Brain microvascular endothelial cell (primary cell): ENCODE results near the gene ZCCHC3.

ENCODE experiments used
- DNase-seq: peaks from one replicate; pipeline ENCODE4 v3.0.0-alpha.2; 2020
- H3K27ac ChIP-seq: fragments of 250-450 bp; sonication (Bioruptor Pico); 2 replicates; pipeline ENCODE4 v1.5.1; 2020; ENCODE audit warnings: mild to moderate bottlenecking, moderate library complexity
- H3K27me3 ChIP-seq: fragments of 250-450 bp; sonication (Bioruptor Pico); replicated peaks from 2 replicates; pipeline ENCODE4 v1.5.1; 2020; ENCODE audit warnings: mild to moderate bottlenecking
- H3K36me3 ChIP-seq: fragments of 250-450 bp; sonication (Bioruptor Pico); replicated peaks from 2 replicates; pipeline ENCODE4 v1.5.1; 2020; ENCODE audit warnings: mild to moderate bottlenecking
- H3K4me3 ChIP-seq: 2 replicates; pipeline ENCODE4 v1.5.1; 2011; ENCODE audit warnings: low read depth, mild to moderate bottlenecking, control low read depth, low read length, moderate library complexity
- CTCF ChIP-seq: IDR thresholded peaks from 2 replicates; pipeline ENCODE4 v1.5.1; 2011; ENCODE audit warnings: low read depth, mild to moderate bottlenecking, moderate library complexity, low read length, control low read depth, inconsistent platforms; ENCODE audit errors: missing control alignments
- in situ Hi-C: cut with HindIII; loops from 2 replicates; pipeline ENCODE4 v1.10.0; 2017; ENCODE audit warnings: low sequenced_read_pairs, low pct_ligation_motif_present

ZCCHC3 gene

GRCh38 chr20:258963-259362, 38.4 kb upstream of the ZCCHC3 start:
- Histone ChIP-seq H3K27me3 (no peaks in the 10 kb centered on the region), H3K36me3 (no peaks in the 10 kb centered on the region), H3K27ac (no peak overlapping the region), H3K4me3 (no peak overlapping the region)
- in situ Hi-C loops = no loop called here
- DNase-seq = peak; percentile 9
- peak; percentile 59 for TF ChIP-seq CTCF

GRCh38 chr20:259981-260380, 37.4 kb upstream of the ZCCHC3 start:
- Histone ChIP-seq H3K4me3 (no peak overlapping the region), H3K27me3 (no peaks in the 10 kb centered on the region), H3K27ac (no peak overlapping the region), H3K36me3 (no peaks in the 10 kb centered on the region)
- no peak for DNase-seq
- TF ChIP-seq CTCF = no peak
- in situ Hi-C loops = no loop called here

- no peaks in the 10 kb centered on the region for H3K27me3 ChIP-seq
- H3K27ac ChIP-seq = no peak overlapping the region
- in situ Hi-C loops = no loop called here
- DNase-seq = no peak
- H3K4me3 ChIP-seq = no peak overlapping the region
- H3K36me3 ChIP-seq = no peaks in the 10 kb centered on the region
- TF ChIP-seq CTCF = no peak
Measured at GRCh38 chr20:263701-264100, 33.7 kb upstream of the ZCCHC3 start.

- TF ChIP-seq CTCF = peak; percentile 96
- in situ Hi-C loops = no loop called here
- peak overlapping the region; percentile 58 for H3K4me3 ChIP-seq
- peak; percentile 70 for DNase-seq
- H3K27me3 ChIP-seq = no peaks in the 10 kb centered on the region
- H3K36me3 ChIP-seq = no peaks in the 10 kb centered on the region
- H3K27ac ChIP-seq = no peak overlapping the region
Measured at GRCh38 chr20:266596-267562, 30.5 kb upstream of the ZCCHC3 start.

- Histone ChIP-seq H3K4me3 (no peak overlapping the region), H3K27me3 (no peaks in the 10 kb centered on the region), H3K36me3 (no peaks in the 10 kb centered on the region), H3K27ac (no peak overlapping the region)
- in situ Hi-C loops = no loop called here
- TF ChIP-seq CTCF = no peak
- DNase-seq = no peak
Measured at GRCh38 chr20:270517-270916, 26.9 kb upstream of the ZCCHC3 start.

GRCh38 chr20:271069-271468, 26.3 kb upstream of the ZCCHC3 start:
- Histone ChIP-seq H3K27me3 (no peaks in the 10 kb centered on the region), H3K36me3 (no peaks in the 10 kb centered on the region), H3K4me3 (no peak overlapping the region), H3K27ac (no peak overlapping the region)
- in situ Hi-C loops = no loop called here
- no peak for DNase-seq
- no peak for TF ChIP-seq CTCF
